Testis (tissue), 2 donors: ENCODE measurements around the gene UBA1.

Experiments
- POLR2A ChIP-seq: fragments of 450-650 bp; IDR thresholded peaks from one replicate; pipeline ENCODE4 v1.6.1; 2017; ENCODE audit warnings: antibody characterized with exemption, mild to moderate bottlenecking, moderate library complexity
- TF ChIP-seq, protein P1 (sequence below), 3 experiments: fragments of 450-650 bp in 2 of 3; fragments of 200-600 bp in 1 of 3; sonication (generic) in 1 of 3; IDR thresholded peaks; one replicate each; pipeline ENCODE4 v1.5.1; 2016 to 2019; ENCODE audit warnings: antibody characterized with exemption in 3 of 3, mild to moderate bottlenecking in 2 of 3, moderate library complexity in 1 of 3

DNA sequence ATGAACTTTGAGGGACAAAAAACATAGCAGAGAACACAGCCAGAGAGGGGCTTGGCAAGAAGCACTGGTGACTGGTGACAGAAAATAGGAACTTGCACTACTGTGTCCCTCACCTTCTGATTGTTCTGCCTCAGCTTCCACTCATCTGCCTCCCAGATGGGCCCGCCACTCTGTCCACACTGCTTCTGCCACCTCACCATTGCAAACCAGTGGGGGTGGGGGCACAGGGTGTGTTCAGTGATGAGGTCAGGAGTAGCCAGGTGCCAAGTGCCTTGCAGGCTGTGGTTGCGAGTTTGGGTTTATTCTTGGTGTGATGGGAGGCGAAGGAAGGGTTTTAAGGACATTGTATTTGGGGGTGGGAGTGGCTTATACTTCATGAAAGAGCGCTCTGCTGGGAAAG is 9.1 kb upstream of the UBA1 start:
- no peak for TF ChIP-seq POLR2A
- TF ChIP-seq, protein P1, sequence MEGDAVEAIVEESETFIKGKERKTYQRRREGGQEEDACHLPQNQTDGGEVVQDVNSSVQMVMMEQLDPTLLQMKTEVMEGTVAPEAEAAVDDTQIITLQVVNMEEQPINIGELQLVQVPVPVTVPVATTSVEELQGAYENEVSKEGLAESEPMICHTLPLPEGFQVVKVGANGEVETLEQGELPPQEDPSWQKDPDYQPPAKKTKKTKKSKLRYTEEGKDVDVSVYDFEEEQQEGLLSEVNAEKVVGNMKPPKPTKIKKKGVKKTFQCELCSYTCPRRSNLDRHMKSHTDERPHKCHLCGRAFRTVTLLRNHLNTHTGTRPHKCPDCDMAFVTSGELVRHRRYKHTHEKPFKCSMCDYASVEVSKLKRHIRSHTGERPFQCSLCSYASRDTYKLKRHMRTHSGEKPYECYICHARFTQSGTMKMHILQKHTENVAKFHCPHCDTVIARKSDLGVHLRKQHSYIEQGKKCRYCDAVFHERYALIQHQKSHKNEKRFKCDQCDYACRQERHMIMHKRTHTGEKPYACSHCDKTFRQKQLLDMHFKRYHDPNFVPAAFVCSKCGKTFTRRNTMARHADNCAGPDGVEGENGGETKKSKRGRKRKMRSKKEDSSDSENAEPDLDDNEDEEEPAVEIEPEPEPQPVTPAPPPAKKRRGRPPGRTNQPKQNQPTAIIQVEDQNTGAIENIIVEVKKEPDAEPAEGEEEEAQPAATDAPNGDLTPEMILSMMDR (IDR thresholded peaks at IDR 0.05), result no peak
